Measurements from ENCODE around the gene LNPK. TPM values are rescaled to one million over a fixed set of nuclear protein-coding genes. Genes with fewer than 3 reads are reported as not detected.

Gene LNPK
- polyA plus RNA-seq, 1 donor (not counting 4 experiments of a cell fraction or from before 2014, with no cell fraction given), result 32.1 TPM

GRCh38 chr2:176003958-176004357 is 1.9 kb upstream of the LNPK start:
- DNase-seq (ENCODE audit: low read depth, low spot score), result no peak

GRCh38 chr2:176002688-176003210 is 682 bp upstream of the LNPK start:
- H3K9ac ChIP-seq (ENCODE audit: control insufficient read depth, extremely low read depth, insufficient read depth, low read length), result peak overlapping the region; percentile 78
- H3K9me1 ChIP-seq (ENCODE audit: control insufficient read depth, extremely low read depth, insufficient read depth, low read length), result no peaks in the 10 kb centered on the region
- no peaks in the 10 kb centered on the region for H3K36me3 ChIP-seq (ENCODE audit: control insufficient read depth in 2 of 2, extremely low read depth in 1 of 2, insufficient read depth in 2 of 2, low read length in 2 of 2)
- peak overlapping the region; percentile 63 for H3K27ac ChIP-seq (ENCODE audit: control insufficient read depth, insufficient read depth, low read length)
- H2AFZ ChIP-seq (ENCODE audit: control insufficient read depth, low read length), result peak overlapping the region; percentile 100
- DNase-seq (ENCODE audit: low read depth, low spot score) (no peak), FAIRE-seq (no peak)
- H3K9me3 ChIP-seq (ENCODE audit: control insufficient read depth, low read depth, low read length), result no peaks in the 10 kb centered on the region
- peak overlapping the region; percentile 79 to 99 (median 98) for H3K4me3 ChIP-seq (ENCODE audit: control insufficient read depth in 2 of 3, extremely low read depth in 1 of 3, insufficient read depth in 2 of 3, low read depth in 1 of 3, low read length in 3 of 3)
- no peaks in the 10 kb centered on the region for H3K27me3 ChIP-seq (ENCODE audit: control insufficient read depth, extremely low read depth, insufficient read depth, low read length)
- H3K4me1 ChIP-seq (ENCODE audit: control insufficient read depth, extremely low read depth, insufficient read depth, low read length), result peaks cover 6% of the 10 kb centered on the region
- H4K20me1 ChIP-seq (ENCODE audit: control insufficient read depth, extremely low read depth, insufficient read depth, low read length), result no peaks in the 10 kb centered on the region
- H3K79me2 ChIP-seq (ENCODE audit: control insufficient read depth, insufficient read depth, low read length), result peaks cover 27% of the 10 kb centered on the region
- H3K4me2 ChIP-seq (ENCODE audit: control insufficient read depth, extremely low read depth, insufficient read depth, low read depth, low read length), result peak overlapping the region; percentile 97
- dilution Hi-C loops (cut with MboI; ENCODE audit: extremely low pct_ligation_motif_present, low sequenced_read_pairs), result no loop called here
- TF ChIP-seq CTCF (optimal IDR thresholded peaks at IDR 0.05 in 1 of 3, IDR thresholded peaks at IDR 0.05 in 1 of 3, conservative IDR thresholded peaks at IDR 0.05 in 1 of 3; ENCODE audit: extremely low read depth in 1 of 3, insufficient read depth in 2 of 3, low read length in 3 of 3), result no peak
- no peak for TF ChIP-seq EZH2 (IDR thresholded peaks at IDR 0.05; ENCODE audit: low read length)

More at GRCh38 chr2:176003958-176004357, 1.9 kb upstream of the LNPK start:
- no peaks in the 10 kb centered on the region for H4K20me1 ChIP-seq (ENCODE audit: control insufficient read depth, extremely low read depth, insufficient read depth, low read length)
- H3K27me3 ChIP-seq (ENCODE audit: control insufficient read depth, extremely low read depth, insufficient read depth, low read length), result no peaks in the 10 kb centered on the region
- H3K9me3 ChIP-seq (ENCODE audit: control insufficient read depth, low read depth, low read length), result no peaks in the 10 kb centered on the region
- no peak overlapping the region for H2AFZ ChIP-seq (ENCODE audit: control insufficient read depth, low read length)
- dilution Hi-C loops (cut with MboI; ENCODE audit: extremely low pct_ligation_motif_present, low sequenced_read_pairs), result no loop called here
- H3K79me2 ChIP-seq (ENCODE audit: control insufficient read depth, insufficient read depth, low read length), result peaks cover 24% of the 10 kb centered on the region
- no peaks in the 10 kb centered on the region for H3K9me1 ChIP-seq (ENCODE audit: control insufficient read depth, extremely low read depth, insufficient read depth, low read length)
- H3K4me2 ChIP-seq (ENCODE audit: control insufficient read depth, extremely low read depth, insufficient read depth, low read depth, low read length), result no peak overlapping the region
- H3K36me3 ChIP-seq (ENCODE audit: control insufficient read depth in 2 of 2, extremely low read depth in 1 of 2, insufficient read depth in 2 of 2, low read length in 2 of 2), result no peaks in the 10 kb centered on the region
- H3K4me3 ChIP-seq (ENCODE audit: control insufficient read depth in 2 of 3, extremely low read depth in 1 of 3, insufficient read depth in 2 of 3, low read depth in 1 of 3, low read length in 3 of 3), result no peak overlapping the region
- no peak overlapping the region for H3K27ac ChIP-seq (ENCODE audit: control insufficient read depth, insufficient read depth, low read length)
- H3K9ac ChIP-seq (ENCODE audit: control insufficient read depth, extremely low read depth, insufficient read depth, low read length), result no peak overlapping the region
- H3K4me1 ChIP-seq (ENCODE audit: control insufficient read depth, extremely low read depth, insufficient read depth, low read length), result peaks cover 6% of the 10 kb centered on the region
- TF ChIP-seq CTCF (optimal IDR thresholded peaks at IDR 0.05 in 1 of 3, IDR thresholded peaks at IDR 0.05 in 1 of 3, conservative IDR thresholded peaks at IDR 0.05 in 1 of 3; ENCODE audit: extremely low read depth in 1 of 3, insufficient read depth in 2 of 3, low read length in 3 of 3), result no peak
- no peak for TF ChIP-seq EZH2 (IDR thresholded peaks at IDR 0.05; ENCODE audit: low read length)
- FAIRE-seq, result no peak

All from keratinocyte (primary cell).